B cell (primary cell): ENCODE data around the gene SEMA4D. TPM values are rescaled to one million over a fixed set of nuclear protein-coding genes. Genes with fewer than 3 reads are reported as not detected.
A peak's percentile ranks its signal among the peaks of the same experiment; 100 is the strongest.

ENCODE experiments used
- ATAC-seq: fragments of 200-7000 bp; cut with Tn5 transposase; one replicate; pipeline ENCODE4 v1.10.0; 2021; ENCODE audit warnings: low read depth, mild to moderate bottlenecking, moderate number of reproducible peaks, moderate library complexity
- CTCF ChIA-PET: fragments of 350-600 bp; sonication (Branson Sonifier 250); formaldehyde crosslinking; loops from one replicate; lab custom pipeline; 2021; ENCODE audit warnings: antibody characterized with exemption, inconsistent platforms; lab: Charles Lee
- POLR2A ChIA-PET: fragments of 350-600 bp; sonication (Branson Sonifier 250); formaldehyde crosslinking; loops from one replicate; lab custom pipeline; 2021; ENCODE audit warnings: antibody characterized with exemption; lab: Charles Lee
- DNase-seq: peaks from one replicate; pipeline ENCODE4 v3.0.0; 2013
- H2AFZ ChIP-seq: 2 replicates; pipeline ENCODE4 v1.6.1; 2012; ENCODE audit warnings: mild to moderate bottlenecking, low read depth, low read length; ENCODE audit not compliant: insufficient read depth, poor library complexity, severe bottlenecking
- H3K27ac ChIP-seq, 2 donors: 1 replicate in 1 of 2; 2 replicates in 1 of 2; pipeline ENCODE4 v1.5.1; 2012 to 2013; ENCODE audit warnings: low read length in 2 of 2, mild to moderate bottlenecking in 2 of 2, moderate library complexity in 1 of 2
- H3K27me3 ChIP-seq, 4 experiments: fragments of 200-600 bp in 1 of 4; sonication (generic) in 1 of 4; replicated peaks in 1 of 4; 1 replicate in 2 of 4; 2 replicates in 2 of 4; pipeline versions ENCODE4 v1.6.1 to v1.7.0; 2013 to 2016; ENCODE audit warnings: low read length in 3 of 4, mild to moderate bottlenecking in 2 of 4, mixed read lengths in 1 of 4, moderate library complexity in 1 of 4; ENCODE audit not compliant: insufficient read depth in 4 of 4, control insufficient read depth in 3 of 4; ENCODE audit errors: control extremely low read depth in 1 of 4
- H3K36me3 ChIP-seq, 2 experiments: replicated peaks in 1 of 2; 1 replicate in 1 of 2; 2 replicates in 1 of 2; pipeline versions ENCODE4 v1.6.1 to v1.7.1; 2013; ENCODE audit warnings: low read length in 1 of 2; ENCODE audit not compliant: insufficient read depth in 2 of 2, control insufficient read depth in 1 of 2; ENCODE audit errors: control extremely low read depth in 1 of 2, extremely low read depth in 1 of 2
- H3K4me1 ChIP-seq, 2 donors: fragments of 200-600 bp in 1 of 2; sonication (generic) in 1 of 2; 1 replicate in 1 of 2; 2 replicates in 1 of 2; pipeline versions ENCODE4 v1.5.1 to v1.6.1; 2013 to 2017; ENCODE audit warnings: low read length in 2 of 2; ENCODE audit not compliant: control insufficient read depth in 2 of 2, insufficient read depth in 2 of 2
- H3K4me2 ChIP-seq: replicated peaks from 2 replicates; pipeline ENCODE3; 2012; ENCODE audit warnings: mild to moderate bottlenecking, low read depth, low read length; ENCODE audit not compliant: poor library complexity, severe bottlenecking
- H3K4me3 ChIP-seq, 5 experiments: fragments of 200-600 bp in 1 of 5; sonication (generic) in 1 of 5; 1 replicate in 3 of 5; 2 replicates in 2 of 5; pipeline versions ENCODE4 v1.5.1 to v1.7.0; 2011 to 2016; ENCODE audit warnings: low read length in 4 of 5, mild to moderate bottlenecking in 4 of 5, low read depth in 2 of 5, control low read depth in 1 of 5, moderate library complexity in 1 of 5; ENCODE audit not compliant: insufficient read depth in 1 of 5; ENCODE audit errors: control extremely low read depth in 1 of 5, extremely low read depth in 1 of 5
- H3K79me2 ChIP-seq: fragments of 200-600 bp; sonication (generic); one replicate; pipeline ENCODE4 v1.6.0; 2016; ENCODE audit warnings: low read length; ENCODE audit not compliant: control insufficient read depth, insufficient read depth
- H3K9ac ChIP-seq: fragments of 200-600 bp; sonication (generic); 2 replicates; pipeline ENCODE4 v1.6.1; 2017; ENCODE audit warnings: mild to moderate bottlenecking, low read length, moderate library complexity
- H3K9me3 ChIP-seq, 3 donors: one replicate each; pipeline versions ENCODE4 v1.6.1 to v1.7.1; 2013; ENCODE audit warnings: low read length in 2 of 3; ENCODE audit not compliant: control insufficient read depth in 2 of 3, insufficient read depth in 1 of 3; ENCODE audit errors: control extremely low read depth in 1 of 3
- H4K20me1 ChIP-seq: 2 replicates; pipeline ENCODE4 v1.6.0; 2012; ENCODE audit warnings: mild to moderate bottlenecking, low read length; ENCODE audit not compliant: insufficient read depth, control insufficient read depth, poor library complexity, severe bottlenecking
- H3K27ac Mint-ChIP-seq: one replicate; pipeline ENCODE4 v1.8.0; 2021; ENCODE audit warnings: mixed read lengths
- H3K27me3 Mint-ChIP-seq: one replicate; pipeline ENCODE4 v1.8.0; 2021; ENCODE audit warnings: mixed read lengths
- H3K4me1 Mint-ChIP-seq: one replicate; pipeline ENCODE4 v1.8.0; 2021; ENCODE audit warnings: mixed read lengths
- H3K4me3 Mint-ChIP-seq: one replicate; pipeline ENCODE4 v1.8.0; 2021; ENCODE audit warnings: mixed read lengths
- H3K9me3 Mint-ChIP-seq: one replicate; pipeline ENCODE4 v1.8.0; 2022; ENCODE audit warnings: mixed read lengths; ENCODE audit not compliant: insufficient read depth
- EZH2 ChIP-seq: IDR thresholded peaks from 2 replicates; pipeline ENCODE4 v1.6.1; 2012; ENCODE audit warnings: borderline replicate concordance, low read depth, mild to moderate bottlenecking, moderate library complexity, low read length; ENCODE audit not compliant: insufficient read depth, poor library complexity, severe bottlenecking
- WGBS: methylation state at CpG from one replicate; pipeline ENCODE4 v1.1.5; 2013; ENCODE audit warnings: missing lambda C conversion rate; ENCODE audit not compliant: insufficient coverage; 5-methylcytosine and 5-hydroxymethylcytosine counted together
- intact Hi-C: fragments of 100-400 bp; cut with micrococcal nuclease; formaldehyde crosslinking; loops from one replicate; pipeline ENCODE4 v1.10.0; 2022
- polyA plus RNA-seq: library from polyadenylated mRNA; depleted of rRNA; stranded (reverse); fragments of >200 nt; gene quantifications from 2 replicates; pipeline ENCODE4 v1.2.3, GENCODE V29; 2012
- total RNA-seq, 2 donors: library from RNA; stranded (reverse); fragments of 120-200 nt in 1 of 2; gene quantifications; 1 replicate in 1 of 2; 2 replicates in 1 of 2; pipeline versions ENCODE4 v1.2.3 to v1.2.4, GENCODE V29; 2013 to 2022
- TF ChIP-seq, protein P1 (sequence below): fragments of 200-600 bp; IDR thresholded peaks from one replicate; pipeline ENCODE4 v1.8.0; 2022; ENCODE audit warnings: antibody characterized with exemption, mild to moderate bottlenecking

The SEMA4D gene
- total and polyA plus RNA-seq, 2 donors (not counting 1 experiment from before 2014, with no cell fraction given): 53.6 to 231 TPM

DNA sequence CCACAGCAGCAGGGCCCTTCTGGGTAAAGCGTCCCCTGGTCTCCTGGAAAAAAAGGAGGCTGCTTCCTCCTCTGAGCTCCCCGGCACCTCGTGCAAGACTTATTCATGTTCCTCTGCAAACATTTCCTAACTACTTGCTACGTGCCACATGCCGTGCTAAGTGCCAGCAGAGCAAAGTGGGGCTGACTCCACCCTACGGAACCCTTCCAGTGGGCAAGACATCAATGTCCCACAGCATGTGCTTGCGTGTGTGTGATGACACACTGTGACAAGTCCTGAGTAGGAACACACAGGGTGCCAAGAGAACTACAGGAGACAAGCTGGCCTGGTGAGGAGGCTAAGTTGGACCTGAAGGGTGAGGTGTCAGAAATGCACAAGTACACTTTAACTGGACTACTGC is 57.4 kb downstream of the SEMA4D start:
- peak overlapping the region; percentile 47 for H3K4me3 Mint-ChIP-seq
- H3K9me3 Mint-ChIP-seq: no peaks in the 10 kb centered on the region
- POLR2A ChIA-PET: interaction anchor here (0.6 to 0.7 kb wide), 2 partner anchors 8 to 32 kb away, joined by 3 to 4 read pairs; no protein-coding TSS in a partner anchor
- Histone ChIP-seq H3K9me3 (no peaks in the 10 kb centered on the region), H3K27me3 (no peaks in the 10 kb centered on the region), H3K27ac (no peak overlapping the region), H3K9ac (no peak overlapping the region), H3K4me3 (no peak overlapping the region), H3K79me2 (peaks cover 83% of the 10 kb centered on the region), H3K36me3 (peaks cover 0 to 17% of the 10 kb centered on the region in 2 experiments), H4K20me1 (peaks cover 88% of the 10 kb centered on the region), H3K4me2 (no peak overlapping the region), H3K4me1 (peaks cover 66 to 82% of the 10 kb centered on the region in 2 donors), H2AFZ (no peak overlapping the region)
- no peak for TF ChIP-seq EZH2
- TF ChIP-seq, protein P1, sequence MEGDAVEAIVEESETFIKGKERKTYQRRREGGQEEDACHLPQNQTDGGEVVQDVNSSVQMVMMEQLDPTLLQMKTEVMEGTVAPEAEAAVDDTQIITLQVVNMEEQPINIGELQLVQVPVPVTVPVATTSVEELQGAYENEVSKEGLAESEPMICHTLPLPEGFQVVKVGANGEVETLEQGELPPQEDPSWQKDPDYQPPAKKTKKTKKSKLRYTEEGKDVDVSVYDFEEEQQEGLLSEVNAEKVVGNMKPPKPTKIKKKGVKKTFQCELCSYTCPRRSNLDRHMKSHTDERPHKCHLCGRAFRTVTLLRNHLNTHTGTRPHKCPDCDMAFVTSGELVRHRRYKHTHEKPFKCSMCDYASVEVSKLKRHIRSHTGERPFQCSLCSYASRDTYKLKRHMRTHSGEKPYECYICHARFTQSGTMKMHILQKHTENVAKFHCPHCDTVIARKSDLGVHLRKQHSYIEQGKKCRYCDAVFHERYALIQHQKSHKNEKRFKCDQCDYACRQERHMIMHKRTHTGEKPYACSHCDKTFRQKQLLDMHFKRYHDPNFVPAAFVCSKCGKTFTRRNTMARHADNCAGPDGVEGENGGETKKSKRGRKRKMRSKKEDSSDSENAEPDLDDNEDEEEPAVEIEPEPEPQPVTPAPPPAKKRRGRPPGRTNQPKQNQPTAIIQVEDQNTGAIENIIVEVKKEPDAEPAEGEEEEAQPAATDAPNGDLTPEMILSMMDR: no peak
- DNase-seq (no peak), ATAC-seq (no peak)
- CTCF ChIA-PET: interaction anchor here (0.9 to 2.0 kb wide), 8 partner anchors 9 to 153 kb away, joined by 3 to 11 read pairs (median 4); no protein-coding TSS in a partner anchor
- WGBS: 84% methylated on average over 5 of the region's 7 CpGs
- H3K4me1 Mint-ChIP-seq: peaks cover 91% of the 10 kb centered on the region
- H3K27me3 Mint-ChIP-seq: no peaks in the 10 kb centered on the region
- intact Hi-C loops: loop anchor here (5.0 kb wide), 1 partner anchor 67 kb away; no protein-coding TSS in a partner anchor
- H3K27ac Mint-ChIP-seq: peak overlapping the region; percentile 73

DNA sequence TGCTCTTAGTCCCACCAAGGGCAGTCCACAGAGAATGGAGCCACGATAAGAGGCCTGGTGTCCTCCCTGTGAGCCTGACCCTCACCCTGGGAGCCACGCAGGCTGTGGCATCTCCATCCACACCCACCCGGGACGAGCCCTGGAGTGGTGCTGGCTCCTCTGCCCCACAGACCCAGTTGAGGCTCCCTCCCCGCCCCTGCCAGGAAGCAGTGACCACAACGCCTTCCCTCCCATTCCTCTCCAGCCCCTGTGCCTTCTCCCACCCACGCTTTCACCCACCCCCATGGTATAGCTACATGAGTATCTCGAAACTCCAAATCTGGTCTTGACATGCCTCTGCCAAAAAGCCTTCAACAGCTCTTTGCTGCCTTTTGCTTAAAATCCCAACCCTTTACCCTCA is 57.9 kb downstream of the SEMA4D start:
- 63% methylated on average over 7 of the region's 8 CpGs for WGBS
- no peak overlapping the region for H2AFZ ChIP-seq
- peaks cover 93% of the 10 kb centered on the region for H4K20me1 ChIP-seq
- Mint-ChIP-seq H3K27ac (peak overlapping the region; percentile 67), H3K9me3 (no peaks in the 10 kb centered on the region), H3K27me3 (no peaks in the 10 kb centered on the region), H3K4me3 (peak overlapping the region; percentile 59), H3K4me1 (peaks cover 93% of the 10 kb centered on the region)
- no peak overlapping the region for H3K4me3 ChIP-seq
- peaks cover 88% of the 10 kb centered on the region for H3K79me2 ChIP-seq
- no peak overlapping the region for H3K4me2 ChIP-seq
- no peak for ATAC-seq
- CTCF ChIA-PET: interaction anchor here (1.2 to 2.0 kb wide), 5 partner anchors 9 to 154 kb away, joined by 3 to 11 read pairs (median 5); no protein-coding TSS in a partner anchor
- H3K4me1 ChIP-seq: peaks cover 71 to 87% of the 10 kb centered on the region in 2 donors
- DNase-seq: no peak
- H3K9me3 ChIP-seq: no peaks in the 10 kb centered on the region
- H3K27me3 ChIP-seq: no peaks in the 10 kb centered on the region
- intact Hi-C loops: loop anchor here (5.0 kb wide), 1 partner anchor 67 kb away; no protein-coding TSS in a partner anchor
- TF ChIP-seq, protein P1: no peak
- no peak for TF ChIP-seq EZH2
- POLR2A ChIA-PET: interaction anchor here (0.6 to 0.7 kb wide), 3 partner anchors 8 to 31 kb away, joined by 3 to 4 read pairs (median 3); no protein-coding TSS in a partner anchor
- no peak overlapping the region for H3K9ac ChIP-seq
- H3K36me3 ChIP-seq: peaks cover 0 to 14% of the 10 kb centered on the region in 2 experiments
- H3K27ac ChIP-seq: no peak overlapping the region
